Upper lobe of left lung (tissue), 6 donors: ENCODE measurements around the gene GRK5. TPM values are rescaled to one million over a fixed set of nuclear protein-coding genes. Genes with fewer than 3 reads are reported as not detected.

Experiments used
- ATAC-seq, 2 donors: fragments of 200-7000 bp; cut with Tn5 transposase; one replicate each; pipeline ENCODE4 v1.9.1; 2022; ENCODE audit warnings: mild to moderate bottlenecking in 2 of 2, moderate library complexity in 2 of 2; ENCODE audit not compliant: low FRiP score in 2 of 2
- DNase-seq, 2 donors: peaks; one replicate each; pipeline ENCODE4 v3.0.0-alpha.2; 2019 to 2020
- H3K27ac ChIP-seq, 4 donors: fragments of 200-600 bp; sonication (generic); one replicate each; pipeline ENCODE4 v1.5.1; 2016 to 2019
- H3K27me3 ChIP-seq, 4 donors: fragments of 200-600 bp; sonication (generic); one replicate each; pipeline ENCODE4 v1.5.1; 2017 to 2019
- H3K36me3 ChIP-seq, 4 donors: fragments of 200-600 bp; sonication (generic); one replicate each; pipeline ENCODE4 v1.5.1; 2016 to 2019
- H3K4me1 ChIP-seq, 4 donors: fragments of 200-600 bp; sonication (generic); one replicate each; pipeline ENCODE4 v1.5.1; 2018 to 2019
- H3K4me3 ChIP-seq, 4 donors: fragments of 200-600 bp; sonication (generic); one replicate each; pipeline ENCODE4 v1.5.1; 2017 to 2019; ENCODE audit warnings: mild to moderate bottlenecking in 2 of 4, moderate library complexity in 1 of 4
- H3K9me3 ChIP-seq, 4 donors: fragments of 200-600 bp; sonication (generic); one replicate each; pipeline ENCODE4 v1.5.1; 2018 to 2019
- EP300 ChIP-seq, 4 donors: sonication (generic); formaldehyde crosslinking; IDR thresholded peaks; one replicate each; pipeline ENCODE4 v1.5.1; 2017; ENCODE audit warnings: antibody characterized with exemption in 4 of 4, control low read depth in 2 of 4
- POLR2A ChIP-seq, 4 donors: fragments of 450-650 bp; IDR thresholded peaks; one replicate each; pipeline ENCODE4 v1.5.1; 2016 to 2017; ENCODE audit warnings: antibody characterized with exemption in 4 of 4, mild to moderate bottlenecking in 2 of 4
- POLR2AphosphoS5 ChIP-seq, 2 donors: sonication (generic); formaldehyde crosslinking; IDR thresholded peaks; one replicate each; pipeline ENCODE4 v1.5.1; 2017; ENCODE audit warnings: antibody characterized with exemption in 2 of 2
- WGBS, 2 donors: methylation state at CpG; one replicate each; pipeline ENCODE4 v1.1.5; 2017 to 2018; 5-methylcytosine and 5-hydroxymethylcytosine counted together
- total RNA-seq, 6 donors: library from RNA; depleted of rRNA in 4 of 6; stranded (reverse); fragments of >200 nt in 4 of 6; gene quantifications; one replicate each; pipeline versions ENCODE4 v1.1.0 to v1.2.1, GENCODE V29; 2016 to 2021
- TF ChIP-seq, protein P1 (sequence below), 6 experiments: fragments of 450-650 bp in 4 of 6; fragments of 200-600 bp in 2 of 6; sonication (generic) in 2 of 6; IDR thresholded peaks; one replicate each; pipeline ENCODE4 v1.5.1; 2016 to 2019; ENCODE audit warnings: antibody characterized with exemption in 6 of 6
- donor health status: DM: no; HTN: no; CAD: no; lungs with moderate emphysema.
- donor health status: DM: no; HTN: yes; CAD: no; lungs with severe emphysema.

The GRK5 gene
- total RNA-seq, 6 donors from 2014 or later = 38.6 to 80.9 (median 61.1) TPM

DNA sequence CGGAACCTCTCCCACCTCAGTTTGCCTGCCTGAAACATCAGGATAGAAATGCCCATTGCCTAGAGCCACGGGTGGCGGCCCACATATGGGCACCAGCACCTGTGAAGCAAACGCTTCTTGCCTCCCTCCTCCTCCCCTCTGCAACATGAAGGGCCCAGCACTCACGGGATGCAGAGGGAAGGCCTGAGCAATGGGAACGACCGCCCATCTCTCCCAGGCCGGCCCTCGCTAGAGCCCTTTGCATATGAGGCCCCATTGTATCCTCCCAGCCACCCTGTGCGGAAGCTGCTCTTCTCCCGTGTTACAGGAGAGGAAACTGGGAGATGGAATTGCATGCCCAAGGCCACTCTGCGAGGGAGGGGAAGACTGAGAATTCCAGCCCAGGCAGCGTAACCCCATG is 246.9 kb downstream of the GRK5 start:
- H3K27ac ChIP-seq = no peak overlapping the region
- ATAC-seq (no peak), DNase-seq (no peak)
- H3K4me1 ChIP-seq = peaks cover 0 to 8% (median 0%) of the 10 kb centered on the region in 4 donors
- no peaks in the 10 kb centered on the region for H3K27me3 ChIP-seq
- WGBS, 2 donors = 83 to 91% methylated on average over 9 to 13 of the region's 13 CpGs
- no peak for TF ChIP-seq EP300 (IDR thresholded peaks at IDR 0.05)
- TF ChIP-seq, protein P1, sequence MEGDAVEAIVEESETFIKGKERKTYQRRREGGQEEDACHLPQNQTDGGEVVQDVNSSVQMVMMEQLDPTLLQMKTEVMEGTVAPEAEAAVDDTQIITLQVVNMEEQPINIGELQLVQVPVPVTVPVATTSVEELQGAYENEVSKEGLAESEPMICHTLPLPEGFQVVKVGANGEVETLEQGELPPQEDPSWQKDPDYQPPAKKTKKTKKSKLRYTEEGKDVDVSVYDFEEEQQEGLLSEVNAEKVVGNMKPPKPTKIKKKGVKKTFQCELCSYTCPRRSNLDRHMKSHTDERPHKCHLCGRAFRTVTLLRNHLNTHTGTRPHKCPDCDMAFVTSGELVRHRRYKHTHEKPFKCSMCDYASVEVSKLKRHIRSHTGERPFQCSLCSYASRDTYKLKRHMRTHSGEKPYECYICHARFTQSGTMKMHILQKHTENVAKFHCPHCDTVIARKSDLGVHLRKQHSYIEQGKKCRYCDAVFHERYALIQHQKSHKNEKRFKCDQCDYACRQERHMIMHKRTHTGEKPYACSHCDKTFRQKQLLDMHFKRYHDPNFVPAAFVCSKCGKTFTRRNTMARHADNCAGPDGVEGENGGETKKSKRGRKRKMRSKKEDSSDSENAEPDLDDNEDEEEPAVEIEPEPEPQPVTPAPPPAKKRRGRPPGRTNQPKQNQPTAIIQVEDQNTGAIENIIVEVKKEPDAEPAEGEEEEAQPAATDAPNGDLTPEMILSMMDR (IDR thresholded peaks at IDR 0.05) = no peak
- no peak for TF ChIP-seq POLR2AphosphoS5 (IDR thresholded peaks at IDR 0.05)
- no peak for TF ChIP-seq POLR2A (IDR thresholded peaks at IDR 0.05)
- H3K36me3 ChIP-seq = peaks cover 0 to 89% (median 56%) of the 10 kb centered on the region in 4 donors
- H3K4me3 ChIP-seq = no peak overlapping the region
- H3K9me3 ChIP-seq = no peaks in the 10 kb centered on the region

DNA sequence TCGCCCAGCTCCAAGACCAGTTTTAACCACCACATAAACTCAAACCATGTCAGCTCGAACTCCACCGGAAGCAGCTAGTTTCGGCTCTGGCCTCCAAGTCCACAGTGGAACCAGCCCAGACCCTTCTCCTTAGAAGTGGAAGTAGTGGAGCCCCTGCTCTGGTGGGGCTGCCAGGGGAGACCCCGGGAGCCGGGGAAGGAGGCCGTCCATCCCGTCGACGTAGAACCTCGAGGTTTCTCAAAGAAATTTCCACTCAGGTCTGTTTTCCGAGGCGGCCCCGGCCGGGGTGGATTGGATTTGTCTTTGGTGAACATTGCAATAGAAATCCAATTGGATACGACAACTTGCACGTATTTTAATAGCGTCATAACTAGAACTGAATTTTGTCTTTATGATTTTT is 247.6 kb downstream of the GRK5 start:
- TF ChIP-seq EP300 (IDR thresholded peaks at IDR 0.05) = no peak
- TF ChIP-seq, protein P1 (IDR thresholded peaks at IDR 0.05) = no peak
- TF ChIP-seq POLR2AphosphoS5 (IDR thresholded peaks at IDR 0.05) = no peak
- TF ChIP-seq POLR2A (IDR thresholded peaks at IDR 0.05) = no peak
- DNase-seq (no peak), ATAC-seq (no peak)
- H3K4me1 ChIP-seq = peaks cover 0 to 5% (median 0%) of the 10 kb centered on the region in 4 donors
- H3K27me3 ChIP-seq = no peaks in the 10 kb centered on the region
- H3K27ac ChIP-seq = no peak overlapping the region
- H3K9me3 ChIP-seq = no peaks in the 10 kb centered on the region
- H3K36me3 ChIP-seq = peaks cover 0 to 84% (median 54%) of the 10 kb centered on the region in 4 donors
- no peak overlapping the region for H3K4me3 ChIP-seq
- WGBS, 2 donors = 94 to 95% methylated on average over 17 to 18 of the region's 18 CpGs

DNA sequence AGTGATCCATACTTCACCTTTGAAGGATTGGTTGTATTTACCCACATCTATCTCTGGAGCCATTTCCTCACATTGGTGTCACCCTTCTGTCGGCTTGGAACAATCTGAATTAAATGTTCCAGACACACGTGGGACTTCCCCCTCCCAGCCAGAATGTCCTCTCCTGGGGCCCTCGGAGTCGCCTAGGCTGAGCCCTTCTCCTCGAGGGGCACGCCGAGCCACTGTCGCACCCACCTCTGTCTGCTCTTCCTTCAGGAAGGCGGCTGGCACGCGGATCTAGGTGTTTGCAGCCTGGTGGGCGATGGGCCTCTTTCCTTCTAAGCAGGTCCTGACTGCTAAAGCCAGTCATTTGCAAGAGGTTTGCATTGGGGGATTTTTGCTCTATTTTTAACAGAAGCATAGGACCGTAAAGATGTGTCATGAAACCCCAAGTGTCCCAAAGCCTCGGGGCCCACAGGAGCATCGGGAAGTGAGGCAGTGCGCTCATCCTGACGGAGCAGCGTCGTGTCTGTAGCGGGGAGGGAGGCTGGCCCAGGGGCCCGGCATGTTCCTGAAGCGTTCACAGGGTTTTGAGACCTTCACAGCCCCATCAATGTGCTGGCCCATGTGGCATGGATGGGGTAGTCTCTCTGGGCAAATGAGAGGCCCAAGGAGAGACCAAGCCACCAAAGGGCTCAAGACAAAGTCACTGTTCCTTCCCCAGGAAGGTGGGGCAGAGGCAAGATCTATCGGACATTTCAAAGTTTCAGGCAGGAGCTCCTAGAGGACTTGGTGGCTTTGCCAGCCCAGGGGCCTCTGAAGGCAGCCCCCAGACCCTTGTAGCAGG is 248.5 kb downstream of the GRK5 start:
- Histone ChIP-seq H3K9me3 (no peaks in the 10 kb centered on the region), H3K4me3 (no peak overlapping the region), H3K4me1 (no peaks in the 10 kb centered on the region), H3K27ac (no peak overlapping the region), H3K27me3 (no peaks in the 10 kb centered on the region), H3K36me3 (peaks cover 0 to 77% (median 50%) of the 10 kb centered on the region in 4 donors)
- 90 to 94% methylated on average over 21 to 23 of the region's 23 CpGs for WGBS, 2 donors
- ATAC-seq (no peak), DNase-seq (no peak)
- TF ChIP-seq, protein P1 (IDR thresholded peaks at IDR 0.05) = no peak
- TF ChIP-seq POLR2A (IDR thresholded peaks at IDR 0.05) (no peak), EP300 (IDR thresholded peaks at IDR 0.05) (no peak), POLR2AphosphoS5 (IDR thresholded peaks at IDR 0.05) (no peak)

DNA sequence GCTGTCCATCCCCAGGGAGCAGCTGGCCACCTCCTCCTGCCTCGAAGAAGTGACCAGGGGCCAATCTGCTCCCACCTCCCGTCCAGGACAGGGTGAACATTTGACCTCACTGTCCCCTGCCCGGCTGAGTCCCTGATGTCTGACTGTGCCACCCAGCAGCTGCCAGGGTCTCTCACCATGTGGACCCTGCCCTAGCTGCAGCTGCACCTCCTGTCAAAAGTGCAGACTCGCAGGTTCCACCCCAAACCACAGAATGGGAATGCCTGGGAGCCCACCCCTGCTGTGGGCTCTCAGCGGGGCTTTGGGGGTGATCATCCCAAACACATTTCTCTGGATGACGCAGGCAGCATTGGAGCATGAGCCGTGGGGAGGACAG is 249.1 kb downstream of the GRK5 start:
- no peaks in the 10 kb centered on the region for H3K9me3 ChIP-seq
- no peak overlapping the region for H3K27ac ChIP-seq
- H3K36me3 ChIP-seq = peaks cover 0 to 73% (median 48%) of the 10 kb centered on the region in 4 donors
- WGBS, 2 donors = 74 to 87% methylated on average over 3 to 7 of the region's 7 CpGs
- H3K27me3 ChIP-seq = no peaks in the 10 kb centered on the region
- TF ChIP-seq, protein P1 (IDR thresholded peaks at IDR 0.05) = no peak
- TF ChIP-seq EP300 (IDR thresholded peaks at IDR 0.05) (no peak), POLR2A (IDR thresholded peaks at IDR 0.05) (no peak), POLR2AphosphoS5 (IDR thresholded peaks at IDR 0.05) (no peak)
- H3K4me3 ChIP-seq = no peak overlapping the region
- ATAC-seq (no peak), DNase-seq (no peak)
- H3K4me1 ChIP-seq = no peaks in the 10 kb centered on the region
